ENCODE results near the gene PPIE. TPM values are rescaled to one million over a fixed set of nuclear protein-coding genes. Genes with fewer than 3 reads are reported as not detected.

Gene PPIE
- total RNA-seq, 2 experiments from 2014 or later: 70.8 to 73.5 TPM

GRCh38 chr1:39799770-39800470 lies 61.2 kb downstream of the PPIE start:
- peak overlapping the region; percentile 54 for H3K4me3 Mint-ChIP-seq
- DNase-seq: peak; percentile 78

GRCh38 chr1:39800471-39800835 lies 61.8 kb downstream of the PPIE start:
- peaks cover under 1% of the 10 kb centered on the region for H3K36me3 Mint-ChIP-seq
- H3K27ac Mint-ChIP-seq: no peak overlapping the region
- peaks cover 9% of the 10 kb centered on the region for H3K4me1 Mint-ChIP-seq
- no peak overlapping the region for H3K4me3 Mint-ChIP-seq
- H3K27me3 Mint-ChIP-seq: no peaks in the 10 kb centered on the region
- POLR2A ChIA-PET: interaction anchor here (2.2 kb wide), 1 partner anchor 61 kb away, joined by 17 read pairs; the partner anchor contains the start of gene PPIE
- DNase-seq (no peak), ATAC-seq (ENCODE audit: low read depth) (no peak)
- no peaks in the 10 kb centered on the region for H3K9me3 Mint-ChIP-seq

More at GRCh38 chr1:39799770-39800470, 61.2 kb downstream of the PPIE start:
- no peaks in the 10 kb centered on the region for H3K9me3 Mint-ChIP-seq
- H3K27me3 Mint-ChIP-seq: no peaks in the 10 kb centered on the region
- POLR2A ChIA-PET: interaction anchor here (1.0 to 2.2 kb wide), 2 partner anchors 11 to 61 kb away, joined by 4 to 17 read pairs; partner anchors contain the start of genes BMP8B and PPIE
- H3K36me3 Mint-ChIP-seq: no peaks in the 10 kb centered on the region
- H3K4me1 Mint-ChIP-seq: peaks cover 9% of the 10 kb centered on the region
- peak overlapping the region; percentile 85 for H3K27ac Mint-ChIP-seq
- ATAC-seq (ENCODE audit: low read depth): peak; percentile 65

DNA sequence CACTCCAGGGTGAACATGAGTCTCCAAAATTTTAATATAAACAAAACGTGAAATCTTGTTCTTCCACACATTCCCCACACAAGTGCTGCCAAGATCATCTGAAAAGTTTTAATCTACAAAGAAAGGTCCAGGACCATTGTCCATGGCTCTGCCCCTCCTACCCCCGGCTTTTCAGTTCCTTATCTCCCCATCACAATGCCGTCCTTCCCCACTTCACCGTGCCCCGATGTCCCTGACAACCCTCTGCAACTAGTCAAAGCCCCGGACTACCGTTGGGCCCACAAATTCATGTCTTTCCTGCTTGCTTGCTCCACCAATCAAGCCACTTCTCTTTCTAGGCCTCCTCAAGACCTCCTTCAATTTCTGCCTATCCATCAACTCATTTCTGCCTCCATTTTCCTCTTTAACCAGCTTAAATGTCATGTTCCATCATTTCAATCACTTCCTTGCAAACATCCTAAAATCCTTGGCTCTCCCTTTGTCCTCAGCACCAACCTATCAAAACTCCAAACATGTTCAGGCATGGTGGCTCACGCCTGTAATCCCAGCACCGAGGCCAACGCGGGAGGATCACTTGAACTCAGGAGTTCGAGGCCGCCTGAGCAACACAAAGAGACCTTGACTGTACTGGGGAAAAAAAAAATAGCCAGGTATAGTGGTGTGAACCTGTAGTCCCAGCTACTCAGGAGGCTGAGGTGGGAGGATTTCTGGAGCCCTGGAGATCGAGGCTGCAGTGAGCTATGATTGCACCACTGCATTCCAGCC lies 64.0 kb downstream of the PPIE start:
- ATAC-seq (ENCODE audit: low read depth) (no peak), DNase-seq (no peak)
- POLR2A ChIA-PET: no interaction called here
- Mint-ChIP-seq H3K4me3 (no peak overlapping the region), H3K27me3 (no peaks in the 10 kb centered on the region), H3K4me1 (peaks cover 9% of the 10 kb centered on the region), H3K9me3 (peaks cover 2% of the 10 kb centered on the region), H3K36me3 (peaks cover 3% of the 10 kb centered on the region), H3K27ac (no peak overlapping the region)

DNA sequence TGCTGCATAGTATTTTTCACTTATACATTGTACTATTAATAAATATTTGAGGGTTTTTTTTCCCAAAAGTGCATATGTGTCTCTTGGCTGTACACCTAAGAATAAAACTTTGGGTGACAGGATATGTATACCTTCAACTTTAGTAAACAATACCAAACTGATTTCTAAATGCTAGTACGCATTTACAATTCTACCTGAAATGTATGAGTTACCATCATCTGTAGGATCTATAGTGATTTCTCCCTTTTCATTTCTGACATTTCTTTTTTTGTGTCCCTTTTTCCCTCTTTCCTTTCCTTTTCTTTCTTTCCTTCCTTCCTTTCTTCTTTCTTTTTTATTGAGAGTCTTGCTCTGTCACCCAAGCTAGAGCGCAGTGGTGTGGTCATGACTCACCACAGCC lies 66.7 kb downstream of the PPIE start:
- Mint-ChIP-seq H3K27ac (no peak overlapping the region), H3K9me3 (peaks cover 2% of the 10 kb centered on the region), H3K4me3 (no peak overlapping the region), H3K4me1 (no peaks in the 10 kb centered on the region), H3K36me3 (peaks cover 3% of the 10 kb centered on the region), H3K27me3 (peaks cover 6% of the 10 kb centered on the region)
- DNase-seq (no peak), ATAC-seq (ENCODE audit: low read depth) (no peak)
- POLR2A ChIA-PET: no interaction called here

DNA sequence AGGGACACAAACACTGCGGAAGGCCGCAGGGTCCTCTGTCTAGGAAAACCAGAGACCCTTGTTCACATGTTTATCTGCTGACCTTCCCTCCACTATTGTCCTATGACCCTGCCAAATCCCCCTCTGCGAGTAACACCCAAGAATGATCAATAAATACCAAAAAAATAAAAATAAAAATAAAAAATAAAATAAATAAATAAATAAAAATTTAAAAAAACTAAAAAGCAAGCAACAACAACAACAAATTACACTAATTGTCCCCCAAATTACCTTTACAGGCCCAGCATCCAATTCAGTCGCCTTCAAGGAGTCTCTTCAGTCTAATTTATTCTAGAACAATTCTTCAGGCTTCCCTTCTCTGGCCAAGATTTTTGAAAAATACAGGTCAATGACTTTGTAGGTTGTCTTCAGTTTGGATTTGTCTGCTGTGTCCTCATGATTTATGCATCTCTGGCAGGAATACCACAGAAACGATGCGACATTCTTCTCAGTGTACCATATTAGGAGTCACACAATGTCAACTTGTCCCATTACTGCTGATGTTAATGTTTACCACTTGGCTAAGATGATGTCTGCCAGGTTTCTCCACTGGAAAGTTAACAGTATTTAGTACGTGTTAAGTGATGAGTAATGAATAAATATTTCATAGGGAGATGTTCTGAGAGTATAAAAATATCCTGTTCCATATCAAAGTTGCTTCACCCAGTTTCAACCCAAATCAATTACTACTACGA lies 70.3 kb downstream of the PPIE start:
- no peak overlapping the region for H3K27ac Mint-ChIP-seq
- H3K9me3 Mint-ChIP-seq: peaks cover 2% of the 10 kb centered on the region
- H3K4me1 Mint-ChIP-seq: no peaks in the 10 kb centered on the region
- DNase-seq (no peak), ATAC-seq (ENCODE audit: low read depth) (no peak)
- H3K4me3 Mint-ChIP-seq: no peak overlapping the region
- H3K36me3 Mint-ChIP-seq: peaks cover 3% of the 10 kb centered on the region
- POLR2A ChIA-PET: no interaction called here
- peaks cover 6% of the 10 kb centered on the region for H3K27me3 Mint-ChIP-seq

- no peak overlapping the region for H3K27ac Mint-ChIP-seq
- H3K36me3 Mint-ChIP-seq: no peaks in the 10 kb centered on the region
- H3K9me3 Mint-ChIP-seq: no peaks in the 10 kb centered on the region
- DNase-seq (no peak), ATAC-seq (ENCODE audit: low read depth) (no peak)
- POLR2A ChIA-PET: no interaction called here
- peaks cover 9% of the 10 kb centered on the region for H3K27me3 Mint-ChIP-seq
- peaks cover 9% of the 10 kb centered on the region for H3K4me1 Mint-ChIP-seq
- no peak overlapping the region for H3K4me3 Mint-ChIP-seq
Measured at GRCh38 chr1:39812913-39813312, 74.2 kb downstream of the PPIE start.

Other genes with a start within 250 kb of the PPIE start
- under 1 TPM in 1 of 2 experiments, not detected in 1; 0.20 TPM for gene BMP8A, start 247.2 kb upstream of the PPIE start, total RNA-seq
- gene PABPC4, start 162.1 kb upstream of the PPIE start, total RNA-seq: 100 to 1,000 TPM; 198 TPM
- gene HEYL, start 99.2 kb upstream of the PPIE start, total RNA-seq: not detected
- not detected for gene NT5C1A, start 66.8 kb upstream of the PPIE start, total RNA-seq
- 1 to 10 TPM; 4.9 to 6.0 TPM for gene HPCAL4, start 47.4 kb upstream of the PPIE start, total RNA-seq
- under 1 TPM; 0.53 to 0.96 TPM for gene OXCT2, start 32.5 kb downstream of the PPIE start, total RNA-seq
- under 1 TPM; 0.67 to 0.68 TPM for gene BMP8B, start 50.0 kb downstream of the PPIE start, total RNA-seq
- 10 to 100 TPM; 18.2 to 23.6 TPM for gene TRIT1, start 144.6 kb downstream of the PPIE start, total RNA-seq
- gene MYCL, start 163.0 kb downstream of the PPIE start, total RNA-seq: under 1 TPM in 1 of 2 experiments, not detected in 1; 0.34 TPM
- 1 to 10 TPM; 1.9 to 2.7 TPM for gene MFSD2A, start 216.3 kb downstream of the PPIE start, total RNA-seq

Measured in activated naive CD8-positive, alpha-beta T cell treated with anti-CD3 and anti-CD28 coated beads, Interleukin-2, amount 10 ng/mL, durations not matched to agents 7 days and 5 days (primary cell).